GM23338 (cell line): ENCODE results near the gene ZNF324B. TPM values are rescaled to one million over a fixed set of nuclear protein-coding genes. Genes with fewer than 3 reads are reported as not detected.

Source experiments
- ATAC-seq: fragments of 200-7000 bp; cut with Tn5 transposase; 3 replicates; pipeline ENCODE4 v1.9.1; 2020
- DNase-seq: peaks from one replicate; pipeline ENCODE4 v3.0.0-alpha.2; 2015; ENCODE audit warnings: low spot score
- H2AFZ ChIP-seq: fragments of 200-600 bp; sonication (generic); 2 replicates; pipeline ENCODE4 v1.8.0; 2016; ENCODE audit warnings: antibody characterized with exemption, mild to moderate bottlenecking, moderate library complexity
- H3F3A ChIP-seq: fragments of 200-600 bp; sonication (generic); replicated peaks from 2 replicates; pipeline ENCODE4 v1.8.0; 2017; ENCODE audit warnings: antibody characterized with exemption, mixed run types, low read depth
- H3K27ac ChIP-seq: fragments of 200-600 bp; sonication (generic); 2 replicates; pipeline ENCODE4 v1.6.1; 2016; ENCODE audit warnings: low read depth
- H3K27me3 ChIP-seq: fragments of 200-600 bp; sonication (generic); 2 replicates; pipeline ENCODE4 v1.8.0; 2016; ENCODE audit warnings: mild to moderate bottlenecking, mixed run types, moderate library complexity; ENCODE audit not compliant: insufficient read depth
- H3K36me3 ChIP-seq: fragments of 200-600 bp; sonication (generic); 2 replicates; pipeline ENCODE4 v1.8.0; 2016; ENCODE audit warnings: mild to moderate bottlenecking; ENCODE audit not compliant: insufficient read depth
- H3K4me1 ChIP-seq: fragments of 200-600 bp; sonication (generic); 2 replicates; pipeline ENCODE4 v1.8.0; 2016; ENCODE audit warnings: mild to moderate bottlenecking, moderate library complexity; ENCODE audit not compliant: insufficient read depth
- H3K4me2 ChIP-seq: fragments of 200-600 bp; sonication (generic); 2 replicates; pipeline ENCODE4 v1.7.1; 2017; ENCODE audit warnings: mixed run types
- H3K4me3 ChIP-seq: fragments of 200-600 bp; sonication (generic); 2 replicates; pipeline ENCODE4 v1.6.1; 2016; ENCODE audit warnings: mixed run types
- H3K79me2 ChIP-seq: fragments of 200-600 bp; sonication (generic); replicated peaks from 2 replicates; pipeline ENCODE4 v1.8.0; 2017; ENCODE audit warnings: mild to moderate bottlenecking; ENCODE audit not compliant: insufficient read depth
- H3K9me2 ChIP-seq: fragments of 200-600 bp; sonication (generic); 2 replicates; pipeline ENCODE4 v1.8.0; 2017; ENCODE audit not compliant: insufficient read depth
- H4K20me1 ChIP-seq: fragments of 200-600 bp; sonication (generic); replicated peaks from 2 replicates; pipeline ENCODE4 v1.8.0; 2017; ENCODE audit warnings: mild to moderate bottlenecking; ENCODE audit not compliant: insufficient read depth
- H3K27ac Mint-ChIP-seq: 2 replicates; pipeline ENCODE4 v1.8.0; 2020; ENCODE audit warnings: inconsistent platforms, mild to moderate bottlenecking, moderate library complexity, mixed read lengths
- H3K27me3 Mint-ChIP-seq: 3 replicates; pipeline ENCODE4 v1.8.0; 2022; ENCODE audit warnings: low read depth, mild to moderate bottlenecking, moderate library complexity, mixed read lengths, inconsistent platforms; ENCODE audit not compliant: insufficient read depth, poor library complexity
- H3K36me3 Mint-ChIP-seq: 3 replicates; pipeline ENCODE4 v1.8.0; 2021; ENCODE audit warnings: low read depth, mild to moderate bottlenecking, inconsistent platforms, moderate library complexity, mixed read lengths
- H3K4me1 Mint-ChIP-seq: 3 replicates; pipeline ENCODE4 v1.8.0; 2020; ENCODE audit warnings: mild to moderate bottlenecking, inconsistent platforms, mixed read lengths
- H3K4me3 Mint-ChIP-seq: 3 replicates; pipeline ENCODE4 v1.8.0; 2021; ENCODE audit warnings: moderate library complexity, mild to moderate bottlenecking, inconsistent platforms, mixed read lengths
- H3K9me3 Mint-ChIP-seq: 3 replicates; pipeline ENCODE4 v1.8.0; 2020; ENCODE audit warnings: moderate library complexity, mild to moderate bottlenecking, inconsistent platforms, mixed read lengths
- CREB1 ChIP-seq: fragments of 250-450 bp; sonication (Bioruptor Pico); IDR thresholded peaks from 2 replicates; pipeline ENCODE4 v1.5.0; 2020; ENCODE audit warnings: low read depth, mild to moderate bottlenecking, moderate library complexity
- ETS1 ChIP-seq: IDR thresholded peaks from 2 replicates; pipeline ENCODE4 v1.6.1; 2016; ENCODE audit warnings: antibody characterized with exemption
- EZH2 ChIP-seq: fragments of 200-600 bp; sonication (generic); IDR thresholded peaks from one replicate; pipeline ENCODE4 v1.8.0; 2017; ENCODE audit warnings: antibody characterized with exemption, mild to moderate bottlenecking, low read depth; ENCODE audit not compliant: unreplicated experiment
- EZH2phosphoT487 ChIP-seq: fragments of 200-600 bp; sonication (generic); IDR thresholded peaks from one replicate; pipeline ENCODE4 v1.8.1; 2018; ENCODE audit warnings: antibody characterized with exemption; ENCODE audit not compliant: unreplicated experiment
- JUNB ChIP-seq: IDR thresholded peaks from one replicate; pipeline ENCODE4 v1.6.1; 2016; ENCODE audit warnings: antibody characterized with exemption; ENCODE audit not compliant: unreplicated experiment
- NANOG ChIP-seq: IDR thresholded peaks from 2 replicates; pipeline ENCODE4 v1.6.1; 2016; ENCODE audit warnings: antibody characterized with exemption, borderline replicate concordance
- POLR2AphosphoS5 ChIP-seq: IDR thresholded peaks from 2 replicates; pipeline ENCODE4 v1.6.1; 2016; ENCODE audit warnings: antibody characterized with exemption, low read depth
- REST ChIP-seq: IDR thresholded peaks from one replicate; pipeline ENCODE4 v1.6.1; 2018; ENCODE audit warnings: antibody characterized with exemption; ENCODE audit not compliant: unreplicated experiment
- STAT1 ChIP-seq: IDR thresholded peaks from one replicate; pipeline ENCODE4 v1.6.1; 2016; ENCODE audit warnings: antibody characterized with exemption; ENCODE audit not compliant: unreplicated experiment
- ZNF114 ChIP-seq: fragments of 250-450 bp; sonication (Bioruptor Pico); IDR thresholded peaks from 2 replicates; pipeline ENCODE4 v1.5.0; 2020; ENCODE audit warnings: mild to moderate bottlenecking, moderate library complexity
- ZNF331 ChIP-seq: fragments of 250-450 bp; sonication (Bioruptor Pico); IDR thresholded peaks from 2 replicates; pipeline ENCODE4 v1.5.0; 2020; ENCODE audit warnings: low read depth, mild to moderate bottlenecking, moderate library complexity
- polyA plus RNA-seq: library from polyadenylated mRNA; unstranded; fragments of >200 nt; fragmentation: Nextera tagmentation; extraction: Ambion mirVana; gene quantifications from 2 replicates; pipeline ENCODE4 v1.2.1, GENCODE V29; 2016
- total RNA-seq: library from RNA; depleted of rRNA; stranded (reverse); fragments of >200 nt; shearing (Covaris generic); gene quantifications from 2 replicates; pipeline ENCODE4 v1.2.3, GENCODE V29; 2014
- TF ChIP-seq, protein P1 (sequence below), 2 experiments: fragments of 200-600 bp in 1 of 2; sonication (generic) in 1 of 2; conservative IDR thresholded peaks; 2 replicates each; pipeline versions ENCODE4 v1.5.1 to v1.6.1; 2016 to 2017; ENCODE audit warnings: antibody characterized with exemption in 2 of 2, low read depth in 2 of 2, mild to moderate bottlenecking in 2 of 2, moderate library complexity in 1 of 2

ZNF324B gene
- total and polyA plus RNA-seq, 2 experiments from 2014 or later, result 0.50 to 4.7 TPM

- Mint-ChIP-seq H3K27ac (no peak overlapping the region), H3K27me3 (no peaks in the 10 kb centered on the region), H3K4me1 (no peaks in the 10 kb centered on the region), H3K4me3 (no peak overlapping the region), H3K9me3 (peaks cover 3% of the 10 kb centered on the region; the same call in 2 of the 3 replicates), H3K36me3 (peaks cover 36% of the 10 kb centered on the region)
- no peaks in the 10 kb centered on the region for H3K9me2 ChIP-seq
- no peaks in the 10 kb centered on the region for H3K79me2 ChIP-seq
- H3K27me3 ChIP-seq, result no peaks in the 10 kb centered on the region
- H3F3A ChIP-seq, result no peaks in the 10 kb centered on the region
- H3K4me3 ChIP-seq, result no peak overlapping the region
- DNase-seq, result no peak
- ATAC-seq, result no peak
- no peak overlapping the region for H3K27ac ChIP-seq
- H4K20me1 ChIP-seq, result no peaks in the 10 kb centered on the region
- H3K36me3 ChIP-seq, result no peaks in the 10 kb centered on the region; the same call in 1 of the 2 replicates
- H2AFZ ChIP-seq, result no peak overlapping the region
- H3K4me1 ChIP-seq, result no peaks in the 10 kb centered on the region
- H3K4me2 ChIP-seq, result no peak overlapping the region
- TF ChIP-seq POLR2AphosphoS5, result no peak
- no peak for TF ChIP-seq CREB1 (CRISPR knock-in tag)
- no peak for TF ChIP-seq STAT1
- TF ChIP-seq ZNF114 (CRISPR knock-in tag), result no peak
- no peak for TF ChIP-seq ZNF331 (CRISPR knock-in tag)
- no peak for TF ChIP-seq JUNB
- no peak for TF ChIP-seq ETS1
- TF ChIP-seq, protein P1, sequence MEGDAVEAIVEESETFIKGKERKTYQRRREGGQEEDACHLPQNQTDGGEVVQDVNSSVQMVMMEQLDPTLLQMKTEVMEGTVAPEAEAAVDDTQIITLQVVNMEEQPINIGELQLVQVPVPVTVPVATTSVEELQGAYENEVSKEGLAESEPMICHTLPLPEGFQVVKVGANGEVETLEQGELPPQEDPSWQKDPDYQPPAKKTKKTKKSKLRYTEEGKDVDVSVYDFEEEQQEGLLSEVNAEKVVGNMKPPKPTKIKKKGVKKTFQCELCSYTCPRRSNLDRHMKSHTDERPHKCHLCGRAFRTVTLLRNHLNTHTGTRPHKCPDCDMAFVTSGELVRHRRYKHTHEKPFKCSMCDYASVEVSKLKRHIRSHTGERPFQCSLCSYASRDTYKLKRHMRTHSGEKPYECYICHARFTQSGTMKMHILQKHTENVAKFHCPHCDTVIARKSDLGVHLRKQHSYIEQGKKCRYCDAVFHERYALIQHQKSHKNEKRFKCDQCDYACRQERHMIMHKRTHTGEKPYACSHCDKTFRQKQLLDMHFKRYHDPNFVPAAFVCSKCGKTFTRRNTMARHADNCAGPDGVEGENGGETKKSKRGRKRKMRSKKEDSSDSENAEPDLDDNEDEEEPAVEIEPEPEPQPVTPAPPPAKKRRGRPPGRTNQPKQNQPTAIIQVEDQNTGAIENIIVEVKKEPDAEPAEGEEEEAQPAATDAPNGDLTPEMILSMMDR (conservative IDR thresholded peaks at IDR 0.05; ENCODE audit: low read depth in 2 of 2), result no peak
- no peak for TF ChIP-seq NANOG
These were observed 34.4 kb upstream of the ZNF324B start for GRCh38 chr19:58417071-58417470.

DNA sequence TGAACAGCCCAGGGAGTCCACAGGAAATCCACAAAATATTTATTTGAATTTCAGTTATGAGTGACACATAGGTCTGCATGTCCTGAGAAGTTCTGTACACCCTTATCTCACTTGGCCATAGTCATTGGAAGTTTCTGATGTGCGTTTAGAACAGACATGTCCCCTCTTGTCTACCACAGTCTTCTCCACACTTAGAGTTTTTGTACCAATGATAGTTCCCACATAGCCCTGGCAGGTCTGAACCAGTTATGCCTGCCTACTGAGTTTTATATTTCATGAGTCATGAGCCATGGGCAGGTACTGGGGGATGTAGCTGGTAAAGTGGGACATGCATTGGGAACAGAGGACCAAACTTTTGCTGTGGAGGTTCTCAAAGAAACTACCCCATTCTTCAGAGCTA, 22.8 kb upstream of the ZNF324B start:
- Mint-ChIP-seq H3K4me3 (no peak overlapping the region), H3K27ac (no peak overlapping the region), H3K9me3 (peaks cover 83% of the 10 kb centered on the region), H3K4me1 (no peaks in the 10 kb centered on the region), H3K36me3 (peaks cover 44% of the 10 kb centered on the region), H3K27me3 (no peaks in the 10 kb centered on the region)
- no peak overlapping the region for H3K4me3 ChIP-seq
- no peaks in the 10 kb centered on the region for H3K27me3 ChIP-seq
- no peak overlapping the region for H2AFZ ChIP-seq
- H3F3A ChIP-seq, result peaks cover 7% of the 10 kb centered on the region
- ATAC-seq (no peak), DNase-seq (no peak)
- no peaks in the 10 kb centered on the region for H3K9me2 ChIP-seq
- peaks cover 29% of the 10 kb centered on the region for H3K36me3 ChIP-seq
- no peaks in the 10 kb centered on the region for H3K4me1 ChIP-seq
- no peaks in the 10 kb centered on the region for H3K79me2 ChIP-seq
- no peaks in the 10 kb centered on the region for H4K20me1 ChIP-seq
- no peak overlapping the region for H3K4me2 ChIP-seq
- no peak overlapping the region for H3K27ac ChIP-seq
- no peak for TF ChIP-seq ETS1
- TF ChIP-seq ZNF114 (CRISPR knock-in tag), result no peak
- no peak for TF ChIP-seq ZNF331 (CRISPR knock-in tag)
- TF ChIP-seq CREB1 (CRISPR knock-in tag), result no peak
- TF ChIP-seq EZH2, result no peak
- no peak for TF ChIP-seq STAT1
- no peak for TF ChIP-seq EZH2phosphoT487
- TF ChIP-seq REST, result no peak
- TF ChIP-seq POLR2AphosphoS5, result no peak
- no peak for TF ChIP-seq JUNB
- TF ChIP-seq, protein P1 (conservative IDR thresholded peaks at IDR 0.05; ENCODE audit: low read depth in 2 of 2), result no peak
